Activated T-helper 1 cell treated with anti-CD3 and anti-CD28 coated beads, Interleukin-12 subunit alpha, Interleukin-12 subunit beta, Interleukin-2, Interleukin-4 antibody, amounts not matched to agents 30 ng/mL and 10 ng/mL and 1 ng/mL, durations not matched to agents 14 hours and 24 hours and 36 hours (primary cell): ENCODE measurements around the gene COG1. TPM values are rescaled to one million over a fixed set of nuclear protein-coding genes. Genes with fewer than 3 reads are reported as not detected.

Source experiments
- DNase-seq: peaks from one replicate; pipeline ENCODE4 v3.0.0; 2021; ENCODE audit warnings: low spot score
- H3K27ac Mint-ChIP-seq: one replicate; pipeline ENCODE4 v1.8.0; 2021; ENCODE audit warnings: mild to moderate bottlenecking, mixed read lengths
- H3K27me3 Mint-ChIP-seq: one replicate; pipeline ENCODE4 v1.8.0; 2022; ENCODE audit warnings: mild to moderate bottlenecking, moderate library complexity, mixed read lengths; ENCODE audit not compliant: insufficient read depth
- H3K36me3 Mint-ChIP-seq: one replicate; pipeline ENCODE4 v1.8.0; 2021; ENCODE audit warnings: low read depth, mixed read lengths
- H3K4me1 Mint-ChIP-seq: one replicate; pipeline ENCODE4 v1.8.0; 2021; ENCODE audit warnings: low read depth, mixed read lengths
- H3K4me3 Mint-ChIP-seq: one replicate; pipeline ENCODE4 v1.8.0; 2021; ENCODE audit warnings: mild to moderate bottlenecking, moderate library complexity, mixed read lengths
- H3K9me3 Mint-ChIP-seq: one replicate; pipeline ENCODE4 v1.8.0; 2021; ENCODE audit warnings: mixed read lengths
- intact Hi-C: fragments of 100-400 bp; cut with micrococcal nuclease; formaldehyde crosslinking; loops from one replicate; pipeline ENCODE4 v1.15.1; 2024
- total RNA-seq: library from RNA; stranded (reverse); gene quantifications from 2 replicates; pipeline ENCODE4 v1.2.3, GENCODE V29; 2022

COG1 gene
- total RNA-seq, 1 donor from 2014 or later, result 37.1 TPM

- DNase-seq, result no peak
- H3K4me1 Mint-ChIP-seq, result peaks cover 12% of the 10 kb centered on the region
- no peak overlapping the region for H3K27ac Mint-ChIP-seq
- H3K27me3 Mint-ChIP-seq, result no peaks in the 10 kb centered on the region
- H3K9me3 Mint-ChIP-seq, result no peaks in the 10 kb centered on the region
- intact Hi-C loops, result loop anchor here (10.0 kb wide), 1 partner anchor 332 kb away; no protein-coding TSS in a partner anchor
- no peak overlapping the region for H3K4me3 Mint-ChIP-seq
- H3K36me3 Mint-ChIP-seq, result peaks cover 43% of the 10 kb centered on the region
Observed at GRCh38 chr17:73197161-73197560, 4.3 kb downstream of the COG1 start.

GRCh38 chr17:73198201-73198929 is 5.5 kb downstream of the COG1 start:
- peaks cover 18% of the 10 kb centered on the region for H3K4me1 Mint-ChIP-seq
- H3K27ac Mint-ChIP-seq, result no peak overlapping the region
- no peaks in the 10 kb centered on the region for H3K27me3 Mint-ChIP-seq
- no peak for DNase-seq
- no peaks in the 10 kb centered on the region for H3K9me3 Mint-ChIP-seq
- intact Hi-C loops, result loop anchor here (10.0 kb wide), 1 partner anchor 334 kb away; no protein-coding TSS in a partner anchor
- peaks cover 52% of the 10 kb centered on the region for H3K36me3 Mint-ChIP-seq
- no peak overlapping the region for H3K4me3 Mint-ChIP-seq

- Mint-ChIP-seq H3K27ac (no peak overlapping the region), H3K9me3 (no peaks in the 10 kb centered on the region), H3K4me1 (peaks cover 19% of the 10 kb centered on the region), H3K36me3 (peaks cover 55% of the 10 kb centered on the region), H3K4me3 (no peak overlapping the region), H3K27me3 (no peaks in the 10 kb centered on the region)
- intact Hi-C loops, result loop anchor here (10.0 kb wide), 1 partner anchor 334 kb away; no protein-coding TSS in a partner anchor
- DNase-seq, result no peak
Observed at GRCh38 chr17:73198930-73199260, 6.0 kb downstream of the COG1 start.

- intact Hi-C loops, result loop anchor here (10.0 kb wide), 1 partner anchor 335 kb away; no protein-coding TSS in a partner anchor
- Mint-ChIP-seq H3K9me3 (no peaks in the 10 kb centered on the region), H3K36me3 (peaks cover 58% of the 10 kb centered on the region), H3K27me3 (no peaks in the 10 kb centered on the region), H3K4me3 (no peak overlapping the region), H3K4me1 (peaks cover 18% of the 10 kb centered on the region), H3K27ac (no peak overlapping the region)
- no peak for DNase-seq
Observed at GRCh38 chr17:73199751-73200317, 7.0 kb downstream of the COG1 start.

GRCh38 chr17:73200476-73200875 is 7.6 kb downstream of the COG1 start:
- Mint-ChIP-seq H3K4me1 (peaks cover 21% of the 10 kb centered on the region), H3K9me3 (no peaks in the 10 kb centered on the region), H3K36me3 (peaks cover 60% of the 10 kb centered on the region), H3K4me3 (no peak overlapping the region), H3K27me3 (no peaks in the 10 kb centered on the region), H3K27ac (no peak overlapping the region)
- DNase-seq, result no peak
- intact Hi-C loops, result no loop called here

- peaks cover 62% of the 10 kb centered on the region for H3K36me3 Mint-ChIP-seq
- H3K27ac Mint-ChIP-seq, result no peak overlapping the region
- peaks cover 21% of the 10 kb centered on the region for H3K4me1 Mint-ChIP-seq
- H3K9me3 Mint-ChIP-seq, result no peaks in the 10 kb centered on the region
- no peaks in the 10 kb centered on the region for H3K27me3 Mint-ChIP-seq
- no peak for DNase-seq
- intact Hi-C loops, result no loop called here
- no peak overlapping the region for H3K4me3 Mint-ChIP-seq
Observed at GRCh38 chr17:73201215-73202069, 8.6 kb downstream of the COG1 start.

DNA sequence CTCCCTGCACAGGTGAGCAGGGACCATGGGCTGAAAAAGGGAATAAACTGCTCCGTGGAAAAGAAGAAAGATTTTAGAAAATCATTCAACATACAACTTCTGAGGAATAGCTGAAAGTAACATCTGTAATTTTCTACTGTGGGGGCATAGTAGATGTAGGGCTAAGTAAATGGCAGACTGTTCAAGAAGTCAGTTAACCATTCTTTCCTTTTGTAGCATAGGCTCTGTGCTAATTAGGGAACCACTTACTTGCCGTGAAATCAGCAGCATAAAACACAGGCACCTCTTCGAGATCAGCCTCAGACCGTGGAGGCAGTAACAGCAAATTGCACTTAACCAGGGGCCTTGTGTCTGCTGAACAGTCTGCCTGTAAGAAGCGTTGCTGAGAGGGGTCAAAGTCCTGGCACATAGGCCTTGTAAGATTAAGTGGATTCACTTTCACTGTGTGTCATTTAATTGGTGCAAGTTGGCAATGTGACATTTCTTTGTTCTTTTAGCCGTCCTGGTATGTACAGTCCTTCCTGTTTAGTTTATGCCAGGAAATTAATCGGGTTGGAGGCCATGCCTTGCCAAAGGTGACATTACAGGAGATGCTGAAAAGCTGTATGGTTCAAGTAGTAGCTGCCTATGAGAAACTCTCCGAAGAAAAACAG is 10.4 kb downstream of the COG1 start:
- Mint-ChIP-seq H3K4me3 (no peak overlapping the region), H3K36me3 (peaks cover 64% of the 10 kb centered on the region), H3K9me3 (no peaks in the 10 kb centered on the region), H3K4me1 (peaks cover 21% of the 10 kb centered on the region), H3K27me3 (no peaks in the 10 kb centered on the region), H3K27ac (peak overlapping the region; percentile 25)
- no peak for DNase-seq
- intact Hi-C loops, result no loop called here

GRCh38 chr17:73203788-73204479 is 11.1 kb downstream of the COG1 start:
- Mint-ChIP-seq H3K27ac (peak overlapping the region; percentile 25), H3K4me3 (no peak overlapping the region), H3K36me3 (peaks cover 64% of the 10 kb centered on the region), H3K27me3 (no peaks in the 10 kb centered on the region), H3K9me3 (no peaks in the 10 kb centered on the region), H3K4me1 (peaks cover 21% of the 10 kb centered on the region)
- DNase-seq, result no peak
- intact Hi-C loops, result no loop called here

GRCh38 chr17:73205459-73205961 is 12.7 kb downstream of the COG1 start:
- intact Hi-C loops, result no loop called here
- no peak overlapping the region for H3K27ac Mint-ChIP-seq
- H3K27me3 Mint-ChIP-seq, result no peaks in the 10 kb centered on the region
- H3K4me1 Mint-ChIP-seq, result peaks cover 33% of the 10 kb centered on the region
- peaks cover 57% of the 10 kb centered on the region for H3K36me3 Mint-ChIP-seq
- no peaks in the 10 kb centered on the region for H3K9me3 Mint-ChIP-seq
- DNase-seq, result no peak
- H3K4me3 Mint-ChIP-seq, result no peak overlapping the region

DNA sequence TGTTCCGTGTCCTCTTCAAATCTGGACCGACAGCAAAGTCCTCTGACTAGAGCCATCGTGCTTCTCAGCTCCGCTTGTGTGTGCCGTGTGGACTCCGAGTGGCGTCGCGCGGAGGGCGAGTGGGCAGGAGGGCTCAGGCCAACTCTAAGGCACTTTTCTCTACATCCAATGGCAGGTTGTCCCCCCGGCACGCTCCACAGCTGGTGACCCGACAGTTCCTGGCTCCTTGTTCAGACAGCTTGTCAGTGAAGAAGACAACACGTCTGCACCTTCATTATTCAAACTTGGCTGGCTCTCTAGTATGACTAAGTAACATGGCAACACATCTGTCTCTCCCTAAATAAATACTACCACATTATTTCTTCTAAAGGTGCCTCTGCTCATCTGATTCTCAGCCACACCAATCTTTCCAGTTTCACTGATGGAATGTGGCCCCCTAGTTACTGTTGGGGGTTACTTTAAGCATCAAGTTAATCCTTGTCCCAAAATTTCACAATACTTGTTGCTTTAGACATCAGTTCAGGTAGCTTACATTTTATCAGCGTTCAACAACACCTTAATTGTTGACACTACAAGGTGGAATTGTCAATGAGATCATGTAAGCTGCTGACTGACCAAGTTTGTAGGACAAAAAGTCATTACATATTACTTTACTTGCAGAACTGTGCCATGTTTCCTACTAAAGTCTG is 15.4 kb downstream of the COG1 start:
- H3K4me3 Mint-ChIP-seq, result no peak overlapping the region
- peaks cover 46% of the 10 kb centered on the region for H3K36me3 Mint-ChIP-seq
- no peaks in the 10 kb centered on the region for H3K9me3 Mint-ChIP-seq
- no peaks in the 10 kb centered on the region for H3K27me3 Mint-ChIP-seq
- peaks cover 40% of the 10 kb centered on the region for H3K4me1 Mint-ChIP-seq
- intact Hi-C loops, result no loop called here
- no peak for DNase-seq
- peak overlapping the region; percentile 1 for H3K27ac Mint-ChIP-seq

- peaks cover 37% of the 10 kb centered on the region for H3K36me3 Mint-ChIP-seq
- peaks cover 35% of the 10 kb centered on the region for H3K4me1 Mint-ChIP-seq
- no peak overlapping the region for H3K27ac Mint-ChIP-seq
- H3K4me3 Mint-ChIP-seq, result no peak overlapping the region
- no peaks in the 10 kb centered on the region for H3K9me3 Mint-ChIP-seq
- no peaks in the 10 kb centered on the region for H3K27me3 Mint-ChIP-seq
- intact Hi-C loops, result no loop called here
- no peak for DNase-seq
Observed at GRCh38 chr17:73209436-73209835, 16.6 kb downstream of the COG1 start.
